NT2/D1 (cell line): Measurements from ENCODE around the gene NUDT16L1.

Experiments
- DNase-seq: peaks from one replicate; pipeline ENCODE4 v3.0.0-alpha.2; 2011; ENCODE audit warnings: low read depth, low spot score
- H3K27me3 ChIP-seq: 2 replicates; pipeline ENCODE4 v1.6.0; 2011; ENCODE audit warnings: mild to moderate bottlenecking; ENCODE audit not compliant: insufficient read length, insufficient read depth
- H3K36me3 ChIP-seq: 2 replicates; pipeline ENCODE4 v1.6.1; 2011; ENCODE audit warnings: mild to moderate bottlenecking, low read length, mixed read lengths; ENCODE audit not compliant: insufficient read depth, insufficient read length
- H3K4me1 ChIP-seq: 2 replicates; pipeline ENCODE4 v1.5.1; 2011; ENCODE audit not compliant: insufficient read depth, insufficient read length
- H3K4me3 ChIP-seq: 2 replicates; pipeline ENCODE4 v1.5.1; 2011; ENCODE audit warnings: low read depth; ENCODE audit not compliant: insufficient read length
- H3K9ac ChIP-seq: 2 replicates; pipeline ENCODE4 v1.6.0; 2011; ENCODE audit warnings: low read depth; ENCODE audit not compliant: insufficient read length
- H3K9me3 ChIP-seq: 2 replicates; pipeline ENCODE4 v1.5.1; 2011; ENCODE audit warnings: mild to moderate bottlenecking, low read length; ENCODE audit not compliant: insufficient read depth
- SUZ12 ChIP-seq: IDR thresholded peaks from 2 replicates; pipeline ENCODE4 v1.6.1; 2011; ENCODE audit not compliant: insufficient read length, insufficient read depth; ENCODE audit errors: extremely low read depth
- YY1 ChIP-seq: IDR thresholded peaks from 2 replicates; pipeline ENCODE4 v1.6.1; 2011; ENCODE audit not compliant: insufficient read length, insufficient read depth
- ZNF274 ChIP-seq: IDR thresholded peaks from 2 replicates; pipeline ENCODE4 v1.6.1; 2011; ENCODE audit warnings: mild to moderate bottlenecking, low read depth, low read length

The NUDT16L1 gene

DNA sequence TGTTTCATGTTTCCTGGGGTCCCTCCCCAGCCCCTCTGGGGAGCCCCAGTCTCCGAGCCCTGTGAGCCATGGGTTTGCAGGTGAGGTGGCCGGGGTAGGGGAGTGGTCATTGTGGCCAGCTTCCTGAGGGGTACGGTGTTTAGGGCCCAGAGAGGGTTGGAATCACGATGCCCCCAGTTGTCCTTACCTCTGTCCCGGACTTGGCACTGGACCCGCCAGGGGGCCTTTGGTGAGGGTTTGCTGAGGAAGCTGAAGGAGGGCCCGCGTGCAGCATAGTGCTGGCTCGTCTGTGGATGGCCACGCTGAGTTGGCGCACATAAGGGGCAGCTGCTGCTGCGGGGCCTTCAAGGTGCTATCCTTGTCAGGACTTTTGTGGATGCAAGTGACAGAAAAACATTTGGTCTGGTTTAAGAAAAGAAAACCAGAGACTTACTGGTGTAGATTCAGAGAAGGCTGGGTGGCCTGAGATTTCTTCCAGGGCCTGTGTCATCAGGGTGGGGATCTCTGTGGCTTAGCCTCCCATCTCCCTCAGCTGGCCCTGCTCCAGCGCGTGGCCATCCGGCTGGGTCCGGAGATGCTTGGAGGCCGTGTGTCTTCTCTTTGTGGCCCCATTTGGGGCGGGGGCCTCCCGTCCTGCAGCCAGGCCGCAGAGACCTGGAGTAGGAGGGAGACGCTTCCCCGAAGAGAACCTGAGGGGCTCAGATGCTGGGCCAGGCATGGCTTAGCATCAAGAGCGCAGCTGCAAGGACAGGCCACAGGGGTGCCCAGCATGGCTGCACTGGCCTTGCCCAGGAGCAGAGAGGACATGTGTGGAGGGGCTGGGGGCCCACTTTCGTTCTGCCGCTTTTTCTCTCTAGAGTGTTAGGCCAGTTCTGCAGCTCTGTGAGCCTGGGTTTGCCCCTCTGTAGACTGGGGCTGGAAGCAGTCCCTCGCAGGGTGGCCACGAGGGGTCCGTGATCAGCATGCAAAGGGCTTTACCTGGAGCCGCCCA lies 33.7 kb upstream of the NUDT16L1 start:
- Histone ChIP-seq H3K9ac (no peak overlapping the region), H3K27me3 (no peaks in the 10 kb centered on the region), H3K9me3 (no peaks in the 10 kb centered on the region), H3K4me3 (no peak overlapping the region), H3K36me3 (peaks cover 86% of the 10 kb centered on the region), H3K4me1 (peaks cover 12% of the 10 kb centered on the region)
- no peak for TF ChIP-seq SUZ12
- no peak for TF ChIP-seq YY1
- TF ChIP-seq ZNF274, result no peak
- DNase-seq, result no peak

DNA sequence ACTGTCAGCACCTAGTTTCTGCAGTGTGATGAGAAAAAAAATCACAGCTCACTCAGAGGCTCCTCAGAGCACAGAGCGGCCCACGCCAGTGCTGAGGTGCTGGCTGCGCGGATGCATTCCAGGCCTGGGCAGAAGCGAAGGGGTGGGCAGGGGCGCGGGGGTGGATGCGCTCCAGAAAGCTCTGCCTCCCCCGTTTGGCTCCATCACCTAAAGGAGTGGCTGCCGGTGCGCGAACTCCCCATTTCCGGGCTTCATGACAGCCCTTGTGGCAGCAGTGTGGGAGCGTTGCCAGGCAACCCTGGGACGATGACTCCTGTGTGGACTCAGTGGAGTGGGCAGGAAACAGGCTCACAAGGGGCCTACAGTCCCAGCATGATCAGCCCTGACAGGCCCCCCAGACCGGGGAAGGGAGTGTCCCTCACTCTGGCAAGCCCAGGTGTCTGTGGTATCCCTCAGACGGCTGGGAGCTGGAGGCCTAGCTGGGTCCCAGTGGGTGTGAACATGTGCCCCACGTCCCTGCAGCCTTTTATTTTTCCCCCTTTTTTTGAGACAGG lies 32.8 kb upstream of the NUDT16L1 start:
- H3K9me3 ChIP-seq, result no peaks in the 10 kb centered on the region
- peaks cover 12% of the 10 kb centered on the region for H3K4me1 ChIP-seq
- H3K27me3 ChIP-seq, result no peaks in the 10 kb centered on the region
- no peak overlapping the region for H3K9ac ChIP-seq
- no peak for DNase-seq
- peaks cover 81% of the 10 kb centered on the region for H3K36me3 ChIP-seq
- H3K4me3 ChIP-seq, result no peak overlapping the region
- TF ChIP-seq YY1 (no peak), ZNF274 (no peak), SUZ12 (no peak)

DNA sequence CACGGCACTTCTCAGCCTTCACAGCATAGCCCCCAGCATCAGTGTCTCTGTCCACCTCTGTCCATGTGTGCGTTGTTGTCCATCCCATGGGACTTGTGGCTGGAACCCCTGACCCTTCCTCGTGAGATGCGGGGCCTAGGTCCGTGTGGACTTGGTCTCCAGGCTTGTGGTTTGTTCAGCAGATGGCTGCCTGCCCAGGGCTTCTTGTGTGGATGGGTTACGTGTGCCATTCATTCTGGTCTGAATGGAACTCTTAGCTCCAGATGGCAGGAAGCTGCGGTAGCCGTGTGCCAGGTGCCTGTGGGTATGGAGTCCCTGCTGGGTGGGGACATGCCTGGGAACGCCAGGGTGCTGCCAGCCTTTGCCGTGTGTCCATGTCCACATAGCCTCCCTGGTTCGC lies 31.7 kb upstream of the NUDT16L1 start:
- Histone ChIP-seq H3K9me3 (no peaks in the 10 kb centered on the region), H3K4me3 (no peak overlapping the region), H3K27me3 (no peaks in the 10 kb centered on the region), H3K9ac (no peak overlapping the region), H3K4me1 (peaks cover 12% of the 10 kb centered on the region), H3K36me3 (peaks cover 82% of the 10 kb centered on the region)
- TF ChIP-seq ZNF274 (no peak), YY1 (no peak), SUZ12 (no peak)
- DNase-seq, result no peak

DNA sequence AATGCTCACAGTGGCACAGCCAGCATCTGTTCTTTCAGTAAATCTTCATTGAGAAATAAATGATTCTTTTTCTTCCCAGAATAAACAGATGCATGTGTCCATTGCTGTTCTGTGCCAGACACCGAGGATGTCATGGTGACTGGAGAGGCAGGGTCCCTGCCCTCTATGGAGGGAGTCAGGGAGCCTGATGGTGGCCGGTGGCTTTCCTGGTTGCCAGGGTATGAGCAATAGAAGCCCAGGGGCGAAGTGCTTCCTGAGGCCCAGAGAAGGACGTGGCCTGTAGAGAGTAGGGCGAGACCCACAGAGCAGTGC lies 29.9 kb upstream of the NUDT16L1 start:
- Histone ChIP-seq H3K27me3 (no peaks in the 10 kb centered on the region), H3K9me3 (no peaks in the 10 kb centered on the region), H3K36me3 (peaks cover 87% of the 10 kb centered on the region), H3K4me3 (no peak overlapping the region), H3K9ac (no peak overlapping the region), H3K4me1 (peaks cover 10% of the 10 kb centered on the region)
- TF ChIP-seq ZNF274, result no peak
- TF ChIP-seq SUZ12, result no peak
- no peak for TF ChIP-seq YY1
- DNase-seq, result no peak

DNA sequence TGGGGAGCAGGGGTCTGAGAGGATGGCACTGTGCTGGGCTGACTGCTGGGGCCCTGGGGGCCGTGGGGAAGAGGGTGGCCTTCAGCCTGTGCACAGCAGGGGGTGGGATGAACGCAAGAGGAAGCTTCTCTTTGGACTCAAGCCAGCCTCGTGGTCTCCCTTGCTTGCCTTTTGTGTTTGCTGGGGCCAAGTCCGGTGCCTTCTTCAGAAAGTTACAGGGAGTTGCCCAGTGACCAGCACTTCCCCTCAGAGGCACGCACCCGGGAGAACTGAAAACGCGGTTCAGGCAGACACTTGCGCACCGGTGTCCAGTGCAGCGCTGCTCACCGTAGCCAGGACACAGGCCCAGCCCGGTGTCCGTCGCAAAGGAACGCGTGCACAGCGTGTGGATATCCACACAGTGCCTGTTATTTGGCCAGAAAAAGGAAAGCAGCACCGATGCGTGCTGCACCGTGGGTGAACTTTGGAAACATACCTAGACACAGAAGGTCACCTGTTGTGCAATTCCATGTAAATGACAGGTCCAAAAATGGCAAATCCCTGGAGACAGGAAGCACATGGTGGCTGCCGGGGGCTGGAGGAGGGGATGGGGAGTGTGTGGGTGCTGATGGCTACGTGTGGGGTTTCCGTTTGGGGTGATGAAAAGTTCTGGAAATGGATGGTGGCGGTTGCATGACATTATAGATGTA lies 29.4 kb upstream of the NUDT16L1 start:
- Histone ChIP-seq H3K36me3 (peaks cover 87% of the 10 kb centered on the region), H3K4me1 (peaks cover 10% of the 10 kb centered on the region), H3K9ac (no peak overlapping the region), H3K9me3 (no peaks in the 10 kb centered on the region), H3K4me3 (no peak overlapping the region), H3K27me3 (no peaks in the 10 kb centered on the region)
- no peak for DNase-seq
- TF ChIP-seq YY1 (no peak), ZNF274 (no peak), SUZ12 (no peak)

DNA sequence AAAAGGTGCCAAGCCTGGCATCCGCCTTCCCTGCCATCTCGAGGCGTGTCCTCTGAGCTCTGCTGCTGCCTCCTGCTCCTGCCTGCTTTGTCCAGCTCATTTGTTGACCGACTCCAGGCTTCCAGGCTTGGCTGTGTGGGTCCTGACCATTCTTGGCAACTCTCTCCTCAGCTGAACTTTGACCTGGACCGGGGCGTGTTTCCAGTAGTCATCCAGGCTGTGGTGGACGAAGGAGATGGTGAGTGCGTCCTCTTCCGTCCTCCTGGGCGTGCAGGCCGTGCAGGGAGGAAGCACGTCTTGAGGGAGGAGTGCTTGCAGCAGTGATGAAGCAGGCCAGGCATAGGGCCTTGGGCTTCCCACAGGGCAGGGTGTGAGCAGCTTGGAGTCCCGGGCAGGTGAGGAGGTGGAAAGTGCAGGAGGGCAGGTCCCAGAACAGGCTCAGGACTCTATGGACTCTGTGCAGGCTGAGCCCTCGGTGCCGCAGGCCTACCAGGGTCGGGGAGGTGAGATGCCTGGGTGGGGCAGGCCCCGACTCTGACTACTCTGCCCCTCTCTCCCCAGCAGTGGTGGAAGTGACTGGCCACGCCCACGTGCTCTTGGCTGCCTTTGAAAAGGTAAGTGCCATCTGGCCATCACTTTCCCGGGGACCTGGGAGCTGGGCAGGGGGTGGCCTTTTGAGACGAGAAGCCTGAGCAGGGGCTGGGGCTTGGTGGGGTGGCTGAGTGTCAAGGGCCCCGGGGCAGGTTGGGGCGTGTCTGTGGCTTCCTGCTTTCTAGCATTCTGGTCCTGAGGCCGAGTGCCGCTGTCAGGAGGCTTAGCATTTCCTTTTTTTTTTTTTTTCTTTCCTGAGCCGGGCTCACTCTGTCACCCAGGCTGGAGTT lies 28.6 kb upstream of the NUDT16L1 start:
- H3K4me3 ChIP-seq, result no peak overlapping the region
- H3K36me3 ChIP-seq, result peaks cover 86% of the 10 kb centered on the region

More for the DNA sequence above, 28.6 kb upstream of the NUDT16L1 start:
- DNase-seq, result no peak
- Histone ChIP-seq H3K27me3 (no peaks in the 10 kb centered on the region), H3K9me3 (no peaks in the 10 kb centered on the region), H3K9ac (no peak overlapping the region), H3K4me1 (peaks cover 10% of the 10 kb centered on the region)
- TF ChIP-seq YY1 (no peak), ZNF274 (no peak), SUZ12 (no peak)
